Measurements from ENCODE around the gene ABO. TPM values are rescaled to one million over a fixed set of nuclear protein-coding genes. Genes with fewer than 3 reads are reported as not detected.
"Not testable (repeated sequence)": the region's sequence is repeated elsewhere in the genome, so short reads cannot be mapped to it uniquely, and the experiment has no call there.

Gene ABO
- 0.13 TPM for total RNA-seq
- polyA plus RNA-seq (ENCODE audit: insufficient read depth in 1 of 8, insufficient read length in 8 of 8, low replicate concordance in 1 of 8), result 1 to 10 TPM in 7 of 8 donors, under 1 TPM in 1; 0.70 to 8.1 (median 2.9) TPM
- long read RNA-seq, donor 1, result 0 reads
- long read RNA-seq, donor 2, result 0 reads
- long read RNA-seq, donor 3, result 0 reads
- long read RNA-seq, donor 4, result 0 reads
- long read RNA-seq, donor 5, partial matches to known transcripts, result 3,827 of 7,109 reads
- long read RNA-seq, donor 5, other reads (novel, unspliced or antisense), result 3,282 of 7,109 reads
- long read RNA-seq, donor 6, result 0 reads
- long read RNA-seq, donor 7, result 0 reads
- long read RNA-seq, donor 8, result 0 reads
- long read RNA-seq, donor 9, partial matches to known transcripts, result 2,650 of 2,691 reads
- long read RNA-seq, donor 9, other reads (novel, unspliced or antisense), result 41 of 2,691 reads
- long read RNA-seq, donor 10, result 0 reads
- long read RNA-seq, donor 11, result 0 reads

GRCh38 chr9:133275105-133276000 is at the start of gene ABO:
Gene ABO, minus strand, starts transcription at chr9:133275201.
- under 1% methylated on average over 110 of the region's 110 CpGs for WGBS (ENCODE audit: insufficient coverage)
- H3K27ac ChIP-seq (ENCODE audit: low read length), result no peak within 1 kb of the TSS
- H3K9me3 ChIP-seq (replicated peaks; ENCODE audit: control insufficient read depth, low read depth, low read length), result peaks cover 3% of the 10 kb centered on the region
- H3K4me1 ChIP-seq (ENCODE audit: control insufficient read depth, insufficient read depth, low read length), result no peaks in the 10 kb centered on the region
- peak within 1 kb of the TSS; percentile 47 for H3K4me3 ChIP-seq (ENCODE audit: low read length)
- DNase-seq, result peak; percentile 51
- peaks cover 66% of the 10 kb centered on the region for H3K27me3 ChIP-seq (ENCODE audit: control insufficient read depth, insufficient read depth, low read length)
- H3K36me3 ChIP-seq (ENCODE audit: control insufficient read depth, insufficient read depth, low read length), result no peaks in the 10 kb centered on the region

GRCh38 chr9:133323991-133324703 is 49.1 kb upstream of the ABO start:
- DNase-seq, result no peak
- Histone ChIP-seq H3K4me1 (ENCODE audit: control insufficient read depth, insufficient read depth, low read length) (no peaks in the 10 kb centered on the region), H3K27ac (ENCODE audit: low read length) (no peak overlapping the region), H3K27me3 (ENCODE audit: control insufficient read depth, insufficient read depth, low read length) (no peaks in the 10 kb centered on the region), H3K36me3 (ENCODE audit: control insufficient read depth, insufficient read depth, low read length) (peaks cover 3% of the 10 kb centered on the region), H3K9me3 (replicated peaks; ENCODE audit: control insufficient read depth, low read depth, low read length) (no peaks in the 10 kb centered on the region), H3K4me3 (ENCODE audit: low read length) (no peak overlapping the region)
- WGBS (ENCODE audit: insufficient coverage), result 94% methylated on average over 12 of the region's 13 CpGs

- 96% methylated on average over 9 of the region's 10 CpGs for WGBS (ENCODE audit: insufficient coverage)
- H3K4me3 ChIP-seq (ENCODE audit: low read length), result no peak overlapping the region
These were observed 48.2 kb upstream of the ABO start for GRCh38 chr9:133323211-133323610.

GRCh38 chr9:133322701-133323100 is 47.7 kb upstream of the ABO start:
- Histone ChIP-seq H3K9me3 (replicated peaks; ENCODE audit: control insufficient read depth, low read depth, low read length) (no peaks in the 10 kb centered on the region), H3K4me3 (ENCODE audit: low read length) (no peak overlapping the region), H3K27ac (ENCODE audit: low read length) (no peak overlapping the region), H3K27me3 (ENCODE audit: control insufficient read depth, insufficient read depth, low read length) (no peaks in the 10 kb centered on the region), H3K36me3 (ENCODE audit: control insufficient read depth, insufficient read depth, low read length) (no peaks in the 10 kb centered on the region), H3K4me1 (ENCODE audit: control insufficient read depth, insufficient read depth, low read length) (no peaks in the 10 kb centered on the region)
- 63% methylated on average over 12 of the region's 14 CpGs for WGBS (ENCODE audit: insufficient coverage)
- DNase-seq, result no peak

More at GRCh38 chr9:133323211-133323610, 48.2 kb upstream of the ABO start:
- Histone ChIP-seq H3K9me3 (replicated peaks; ENCODE audit: control insufficient read depth, low read depth, low read length) (no peaks in the 10 kb centered on the region), H3K27me3 (ENCODE audit: control insufficient read depth, insufficient read depth, low read length) (no peaks in the 10 kb centered on the region), H3K36me3 (ENCODE audit: control insufficient read depth, insufficient read depth, low read length) (no peaks in the 10 kb centered on the region), H3K27ac (ENCODE audit: low read length) (no peak overlapping the region), H3K4me1 (ENCODE audit: control insufficient read depth, insufficient read depth, low read length) (no peaks in the 10 kb centered on the region)
- DNase-seq, result no peak

GRCh38 chr9:133321411-133321935 is 46.5 kb upstream of the ABO start:
- WGBS (ENCODE audit: insufficient coverage), result 79% methylated on average over 6 of the region's 13 CpGs
- no peak overlapping the region for H3K4me3 ChIP-seq (ENCODE audit: low read length)
- no peaks in the 10 kb centered on the region for H3K9me3 ChIP-seq (replicated peaks; ENCODE audit: control insufficient read depth, low read depth, low read length)
- no peaks in the 10 kb centered on the region for H3K27me3 ChIP-seq (ENCODE audit: control insufficient read depth, insufficient read depth, low read length)
- no peaks in the 10 kb centered on the region for H3K4me1 ChIP-seq (ENCODE audit: control insufficient read depth, insufficient read depth, low read length)
- no peak overlapping the region for H3K27ac ChIP-seq (ENCODE audit: low read length)
- H3K36me3 ChIP-seq (ENCODE audit: control insufficient read depth, insufficient read depth, low read length), result no peaks in the 10 kb centered on the region
- no peak for DNase-seq

GRCh38 chr9:133320421-133320881 is 45.5 kb upstream of the ABO start:
- WGBS (ENCODE audit: insufficient coverage), result 73% methylated on average over 10 of the region's 13 CpGs
- no peaks in the 10 kb centered on the region for H3K27me3 ChIP-seq (ENCODE audit: control insufficient read depth, insufficient read depth, low read length)
- no peak for DNase-seq
- no peak overlapping the region for H3K27ac ChIP-seq (ENCODE audit: low read length)
- H3K4me1 ChIP-seq (ENCODE audit: control insufficient read depth, insufficient read depth, low read length), result no peaks in the 10 kb centered on the region
- H3K4me3 ChIP-seq (ENCODE audit: low read length), result no peak overlapping the region
- no peaks in the 10 kb centered on the region for H3K9me3 ChIP-seq (replicated peaks; ENCODE audit: control insufficient read depth, low read depth, low read length)
- H3K36me3 ChIP-seq (ENCODE audit: control insufficient read depth, insufficient read depth, low read length), result no peaks in the 10 kb centered on the region

GRCh38 chr9:133317551-133317950 is 42.5 kb upstream of the ABO start:
- not testable (repeated sequence) for H3K4me1 ChIP-seq (ENCODE audit: control insufficient read depth, insufficient read depth, low read length); H3K27ac ChIP-seq (ENCODE audit: low read length); H3K4me3 ChIP-seq (ENCODE audit: low read length); H3K9me3 ChIP-seq (replicated peaks; ENCODE audit: control insufficient read depth, low read depth, low read length); H3K36me3 ChIP-seq (ENCODE audit: control insufficient read depth, insufficient read depth, low read length); H3K27me3 ChIP-seq (ENCODE audit: control insufficient read depth, insufficient read depth, low read length); DNase-seq
- 93% methylated on average over 2 of the region's 13 CpGs for WGBS (ENCODE audit: insufficient coverage)

GRCh38 chr9:133315997-133316396 is 41.0 kb upstream of the ABO start:
- Histone ChIP-seq H3K9me3 (replicated peaks; ENCODE audit: control insufficient read depth, low read depth, low read length) (no peaks in the 10 kb centered on the region), H3K4me1 (ENCODE audit: control insufficient read depth, insufficient read depth, low read length) (no peaks in the 10 kb centered on the region), H3K27me3 (ENCODE audit: control insufficient read depth, insufficient read depth, low read length) (no peaks in the 10 kb centered on the region), H3K27ac (ENCODE audit: low read length) (no peak overlapping the region), H3K36me3 (ENCODE audit: control insufficient read depth, insufficient read depth, low read length) (no peaks in the 10 kb centered on the region), H3K4me3 (ENCODE audit: low read length) (no peak overlapping the region)
- 100% methylated on average over 1 of the region's 2 CpGs for WGBS (ENCODE audit: insufficient coverage)
- DNase-seq, result no peak

- Histone ChIP-seq H3K4me3 (ENCODE audit: low read length) (no peak overlapping the region), H3K27ac (ENCODE audit: low read length) (no peak overlapping the region), H3K36me3 (ENCODE audit: control insufficient read depth, insufficient read depth, low read length) (no peaks in the 10 kb centered on the region), H3K27me3 (ENCODE audit: control insufficient read depth, insufficient read depth, low read length) (peaks cover 2% of the 10 kb centered on the region), H3K4me1 (ENCODE audit: control insufficient read depth, insufficient read depth, low read length) (no peaks in the 10 kb centered on the region), H3K9me3 (replicated peaks; ENCODE audit: control insufficient read depth, low read depth, low read length) (no peaks in the 10 kb centered on the region)
- DNase-seq, result no peak
- 68% methylated on average over 3 of the region's 6 CpGs for WGBS (ENCODE audit: insufficient coverage)
These were observed 34.6 kb upstream of the ABO start for GRCh38 chr9:133309608-133310007.
